Keratinocyte (primary cell): Measurements from ENCODE around the gene HINFP. TPM values are rescaled to one million over a fixed set of nuclear protein-coding genes. Genes with fewer than 3 reads are reported as not detected.

ENCODE experiments used
- DNase-seq: peaks from one replicate; pipeline ENCODE4 v3.0.0-alpha.2; 2011; ENCODE audit warnings: low read depth, missing footprints, low spot score
- FAIRE-seq: peaks from 2 replicates; lab custom pipeline; 2011; peaks lifted over from hg19 to GRCh38; lab: Jason Lieb, UNC
- H2AFZ ChIP-seq: 2 replicates; pipeline ENCODE4 v1.6.0; 2012; ENCODE audit warnings: low read length, control low read depth, inconsistent platforms; ENCODE audit not compliant: control insufficient read depth
- H3K27ac ChIP-seq: 2 replicates; pipeline ENCODE4 v1.5.1; 2011; ENCODE audit warnings: low read length; ENCODE audit not compliant: control insufficient read depth, insufficient read depth
- H3K27me3 ChIP-seq: 3 replicates; pipeline ENCODE4 v1.6.0; 2011; ENCODE audit warnings: low read length; ENCODE audit not compliant: control insufficient read depth, insufficient read depth; ENCODE audit errors: extremely low read depth
- H3K36me3 ChIP-seq, 2 experiments: 2 replicates in 1 of 2; 3 replicates in 1 of 2; pipeline ENCODE4 v1.5.1; 2011; ENCODE audit warnings: low read length in 2 of 2, mild to moderate bottlenecking in 1 of 2; ENCODE audit not compliant: control insufficient read depth in 2 of 2, insufficient read depth in 2 of 2; ENCODE audit errors: extremely low read depth in 1 of 2
- H3K4me1 ChIP-seq: 3 replicates; pipeline ENCODE4 v1.5.1; 2011; ENCODE audit warnings: low read length; ENCODE audit not compliant: control insufficient read depth, insufficient read depth; ENCODE audit errors: extremely low read depth
- H3K4me2 ChIP-seq: 3 replicates; pipeline ENCODE4 v1.6.0; 2011; ENCODE audit warnings: low read depth, low read length; ENCODE audit not compliant: control insufficient read depth, insufficient read depth; ENCODE audit errors: extremely low read depth
- H3K4me3 ChIP-seq, 3 experiments: fragments of 200-600 bp in 1 of 3; sonication (generic) in 1 of 3; 2 replicates in 2 of 3; 3 replicates in 1 of 3; pipeline ENCODE4 v1.5.1; 2011 to 2016; ENCODE audit warnings: low read length in 3 of 3, mild to moderate bottlenecking in 3 of 3, control low read depth in 2 of 3, inconsistent platforms in 1 of 3, low read depth in 1 of 3, mixed read lengths in 1 of 3, mixed run types in 1 of 3, moderate library complexity in 1 of 3; ENCODE audit not compliant: control insufficient read depth in 2 of 3, insufficient read depth in 2 of 3; ENCODE audit errors: extremely low read depth in 1 of 3
- H3K79me2 ChIP-seq: 2 replicates; pipeline ENCODE4 v1.6.0; 2012; ENCODE audit warnings: low read length; ENCODE audit not compliant: control insufficient read depth, insufficient read depth
- H3K9ac ChIP-seq: 3 replicates; pipeline ENCODE4 v1.6.0; 2011; ENCODE audit warnings: low read length; ENCODE audit not compliant: control insufficient read depth, insufficient read depth; ENCODE audit errors: extremely low read depth
- H3K9me1 ChIP-seq: 3 replicates; pipeline ENCODE4 v1.6.0; 2011; ENCODE audit warnings: low read length; ENCODE audit not compliant: control insufficient read depth, insufficient read depth; ENCODE audit errors: extremely low read depth
- H3K9me3 ChIP-seq: 2 replicates; pipeline ENCODE4 v1.5.1; 2012; ENCODE audit warnings: low read depth, low read length; ENCODE audit not compliant: control insufficient read depth
- H4K20me1 ChIP-seq: 3 replicates; pipeline ENCODE4 v1.6.0; 2011; ENCODE audit warnings: low read length; ENCODE audit not compliant: control insufficient read depth, insufficient read depth; ENCODE audit errors: extremely low read depth
- CTCF ChIP-seq, 3 experiments: IDR thresholded peaks in 1 of 3; conservative IDR thresholded peaks in 1 of 3; optimal IDR thresholded peaks in 1 of 3; 2 replicates in 2 of 3; 3 replicates in 1 of 3; pipeline versions ENCODE3 to v1.5.1; 2011; ENCODE audit warnings: low read length in 3 of 3, mild to moderate bottlenecking in 3 of 3, moderate library complexity in 2 of 3, control low read depth in 1 of 3, inconsistent platforms in 1 of 3; ENCODE audit not compliant: insufficient read depth in 2 of 3; ENCODE audit errors: extremely low read depth in 1 of 3
- EZH2 ChIP-seq: IDR thresholded peaks from one replicate; pipeline ENCODE4 v1.6.1; 2012; ENCODE audit warnings: inconsistent platforms, mild to moderate bottlenecking, low read length, moderate library complexity
- dilution Hi-C: fragments of 300-500 bp; cut with MboI; formaldehyde crosslinking; loops from one replicate; pipeline ENCODE4 v1.7.0; 2020; ENCODE audit warnings: low sequenced_read_pairs; ENCODE audit not compliant: extremely low pct_ligation_motif_present
- polyA plus RNA-seq, 5 experiments: library from polyadenylated mRNA; depleted of rRNA in 3 of 5; stranded (reverse) in 3 of 5; stranded (forward) in 1 of 5; unstranded in 1 of 5; fragments of >200 nt; gene quantifications; 1 replicate in 1 of 5; 2 replicates in 3 of 5; 3 replicates in 1 of 5; pipeline versions ENCODE4 v1.2.1 to v1.2.3, GENCODE V29; 2011 to 2012; ENCODE audit warnings: missing spikeins in 2 of 5, low read depth in 1 of 5, low replicate concordance in 1 of 5

Gene HINFP
- polyA plus RNA-seq, 1 donor (not counting 4 experiments of a cell fraction or from before 2014, with no cell fraction given): 15.6 TPM

- H4K20me1 ChIP-seq: no peaks in the 10 kb centered on the region
- no peak overlapping the region for H3K9ac ChIP-seq
- H3K36me3 ChIP-seq: peaks cover 4 to 7% of the 10 kb centered on the region in 2 experiments
- H3K9me1 ChIP-seq: no peaks in the 10 kb centered on the region
- dilution Hi-C loops: no loop called here
- no peaks in the 10 kb centered on the region for H3K27me3 ChIP-seq
- DNase-seq: no peak
- H2AFZ ChIP-seq: no peak overlapping the region
- H3K4me1 ChIP-seq: peaks cover 16% of the 10 kb centered on the region
- TF ChIP-seq EZH2 (no peak), CTCF (optimal IDR thresholded peaks at IDR 0.05 in 1 of 3, IDR thresholded peaks at IDR 0.05 in 1 of 3, conservative IDR thresholded peaks at IDR 0.05 in 1 of 3; ENCODE audit: extremely low read depth in 1 of 3, insufficient read depth in 2 of 3, low read length in 3 of 3) (no peak)
- no peak for FAIRE-seq
- no peak overlapping the region for H3K4me2 ChIP-seq
- H3K27ac ChIP-seq: no peak overlapping the region
- H3K9me3 ChIP-seq: no peaks in the 10 kb centered on the region
- no peak overlapping the region for H3K4me3 ChIP-seq
- peaks cover 20% of the 10 kb centered on the region for H3K79me2 ChIP-seq
Observed at GRCh38 chr11:119118946-119119345, 2.4 kb upstream of the HINFP start.

- no peak for FAIRE-seq
- Histone ChIP-seq H3K4me2 (peak overlapping the region; percentile 99), H3K4me1 (peaks cover 19% of the 10 kb centered on the region), H3K27me3 (no peaks in the 10 kb centered on the region), H3K9me1 (no peaks in the 10 kb centered on the region), H4K20me1 (no peaks in the 10 kb centered on the region), H3K9ac (peak overlapping the region; percentile 91), H3K9me3 (no peaks in the 10 kb centered on the region), H2AFZ (peak overlapping the region; percentile 96), H3K79me2 (peaks cover 23% of the 10 kb centered on the region), H3K27ac (peak overlapping the region; percentile 83), H3K36me3 (peaks cover 4 to 7% of the 10 kb centered on the region in 2 experiments), H3K4me3 (peak overlapping the region; percentile 83 to 85 (median 85))
- dilution Hi-C loops: no loop called here
- TF ChIP-seq CTCF (optimal IDR thresholded peaks at IDR 0.05 in 1 of 3, IDR thresholded peaks at IDR 0.05 in 1 of 3, conservative IDR thresholded peaks at IDR 0.05 in 1 of 3; ENCODE audit: extremely low read depth in 1 of 3, insufficient read depth in 2 of 3, low read length in 3 of 3) (no peak), EZH2 (no peak)
- no peak for DNase-seq
Observed at GRCh38 chr11:119120639-119121007, 757 bp upstream of the HINFP start.
